Measurements from ENCODE around the gene TM4SF20. TPM values are rescaled to one million over a fixed set of nuclear protein-coding genes. Genes with fewer than 3 reads are reported as not detected.

TM4SF20 gene, protein sequence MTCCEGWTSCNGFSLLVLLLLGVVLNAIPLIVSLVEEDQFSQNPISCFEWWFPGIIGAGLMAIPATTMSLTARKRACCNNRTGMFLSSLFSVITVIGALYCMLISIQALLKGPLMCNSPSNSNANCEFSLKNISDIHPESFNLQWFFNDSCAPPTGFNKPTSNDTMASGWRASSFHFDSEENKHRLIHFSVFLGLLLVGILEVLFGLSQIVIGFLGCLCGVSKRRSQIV
- total RNA-seq: not detected in 2 replicates

DNA sequence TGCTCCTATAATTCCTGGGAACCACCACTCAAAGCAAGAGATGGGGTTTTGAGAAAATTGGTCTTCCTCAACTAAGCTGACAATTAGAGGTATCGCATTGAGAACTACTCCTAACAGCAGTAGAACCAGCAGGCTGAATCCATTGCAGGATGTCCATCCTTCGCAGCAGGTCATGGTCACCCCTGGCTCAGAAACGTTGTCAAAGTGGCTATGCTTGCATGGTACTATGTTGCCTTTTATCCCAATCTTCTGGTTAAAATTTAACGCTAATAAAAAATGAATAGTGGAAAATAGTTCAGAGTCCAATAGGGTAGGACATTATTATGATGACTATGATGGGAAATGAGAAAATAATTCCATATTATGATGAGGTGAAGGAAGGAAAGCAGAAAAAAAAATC is at the start of gene TM4SF20:
TSS of gene TM4SF20 (minus strand) at position 212 of the 400 bp plus-strand sequence. CDS start at position 174, 38 bp downstream.
- no peak for DNase-seq (ENCODE audit: extremely low read depth, low read depth, low spot score)

DNA sequence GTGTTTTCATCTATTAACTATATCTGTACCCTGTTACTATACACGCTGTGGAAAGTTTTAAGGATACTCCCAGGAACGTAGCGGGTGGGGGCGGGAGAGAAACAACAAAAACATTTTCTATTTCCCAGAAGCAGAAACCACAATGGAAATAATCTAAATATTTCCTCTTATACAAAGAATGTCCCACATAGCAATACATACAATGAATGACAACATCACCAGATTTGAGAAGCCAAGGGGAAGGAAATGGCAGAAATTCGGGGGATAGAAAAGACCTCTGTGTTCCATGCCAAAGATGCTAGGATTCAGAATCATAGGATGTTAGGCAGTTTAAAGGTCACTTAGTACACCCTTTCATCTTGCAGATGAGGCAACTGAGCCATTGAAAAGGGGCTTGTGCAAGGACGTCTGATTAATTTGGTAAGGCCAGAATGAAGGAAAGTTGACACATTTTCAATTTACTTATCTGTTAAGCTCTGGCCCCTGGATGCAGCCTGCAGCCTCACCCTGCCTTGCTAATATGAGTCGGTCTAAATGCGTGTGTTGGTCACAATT is 49.7 kb upstream of the TM4SF20 start:
- DNase-seq (ENCODE audit: extremely low read depth, low read depth, low spot score): no peak

DNA sequence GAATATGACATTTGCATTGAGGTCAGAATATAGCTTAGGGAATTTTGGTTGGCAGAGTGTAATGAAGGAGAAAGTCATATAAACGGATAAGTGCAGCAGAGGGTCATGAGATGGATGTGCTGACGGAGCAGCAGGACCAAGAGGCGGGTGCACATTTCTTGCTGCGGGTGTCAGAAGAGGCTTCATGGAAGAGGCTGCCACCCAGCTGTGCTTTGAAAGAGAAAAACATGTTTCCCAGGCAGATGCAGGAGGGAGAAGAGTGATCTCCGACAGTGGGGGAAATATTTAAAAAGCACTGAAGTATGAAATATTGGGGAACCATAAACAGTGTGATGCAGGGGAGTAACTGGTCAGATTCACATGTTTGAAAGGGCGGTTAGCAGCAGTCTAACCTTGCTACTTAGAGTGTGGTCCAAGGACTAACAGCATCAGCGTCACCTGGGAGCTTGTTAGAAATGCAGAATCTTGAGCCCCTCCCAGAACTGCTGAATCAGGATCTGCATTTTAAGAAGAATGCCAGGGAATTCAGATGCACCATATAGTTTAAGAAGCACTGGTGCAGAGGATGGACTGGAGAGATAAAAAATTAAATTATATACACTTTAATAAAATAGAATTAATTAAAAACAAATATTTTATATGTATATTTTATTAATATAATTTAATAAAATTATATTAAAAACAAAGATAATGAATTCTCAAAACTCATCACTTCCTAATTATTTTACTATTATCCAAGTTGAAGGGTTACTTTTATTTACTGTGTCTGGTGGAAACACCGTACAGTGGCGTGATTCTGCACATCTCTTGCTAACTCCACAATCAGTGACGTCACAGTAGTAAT is 44.8 kb upstream of the TM4SF20 start:
- no peak for DNase-seq (ENCODE audit: extremely low read depth, low read depth, low spot score)

DNA sequence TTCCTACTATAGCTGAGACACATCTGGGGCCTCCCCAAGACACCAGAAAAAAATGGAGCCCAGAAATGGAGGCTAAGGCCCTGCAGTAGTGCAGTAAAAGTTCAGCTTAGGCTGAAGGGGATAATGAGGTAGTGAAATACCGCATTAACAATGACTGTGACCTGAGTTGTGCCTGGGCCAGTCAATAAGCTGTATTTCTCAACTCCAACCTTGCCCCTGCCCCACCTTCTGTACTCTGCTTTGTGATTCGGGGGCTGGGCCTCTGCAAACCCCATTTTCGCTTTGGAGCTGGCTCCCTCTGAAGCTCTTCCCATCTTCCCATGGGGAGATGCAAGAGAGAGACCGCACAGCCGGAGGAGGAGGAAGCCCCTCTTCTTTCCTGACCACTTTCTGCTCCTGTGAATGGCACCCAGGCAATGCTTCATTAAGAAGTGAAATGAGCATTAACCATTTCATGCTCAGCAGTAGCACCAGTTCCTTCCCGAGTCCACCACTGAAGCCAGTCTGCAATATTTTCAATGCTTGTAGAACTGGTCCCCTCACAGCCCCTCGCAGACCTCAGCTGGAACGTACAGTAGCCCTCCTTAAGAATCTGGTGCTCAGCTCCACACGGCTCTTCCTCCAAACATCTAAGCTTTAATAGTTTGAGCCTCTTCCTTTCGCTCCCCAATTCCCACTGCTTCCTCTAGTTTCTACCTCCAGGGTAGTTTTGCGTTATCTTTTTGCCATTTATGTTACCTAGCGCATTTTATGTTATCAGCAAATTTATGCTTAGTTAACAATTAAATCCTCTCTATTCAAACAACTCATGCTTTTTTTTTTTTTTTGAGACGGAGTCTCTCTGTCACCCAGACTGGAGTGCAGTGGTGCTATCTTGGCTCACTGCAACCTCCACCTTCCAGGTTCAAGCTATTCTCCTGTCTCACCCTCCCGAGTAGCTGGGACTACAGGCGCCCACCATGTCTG is 41.3 kb upstream of the TM4SF20 start:
- DNase-seq (ENCODE audit: extremely low read depth, low read depth, low spot score): no peak

DNA sequence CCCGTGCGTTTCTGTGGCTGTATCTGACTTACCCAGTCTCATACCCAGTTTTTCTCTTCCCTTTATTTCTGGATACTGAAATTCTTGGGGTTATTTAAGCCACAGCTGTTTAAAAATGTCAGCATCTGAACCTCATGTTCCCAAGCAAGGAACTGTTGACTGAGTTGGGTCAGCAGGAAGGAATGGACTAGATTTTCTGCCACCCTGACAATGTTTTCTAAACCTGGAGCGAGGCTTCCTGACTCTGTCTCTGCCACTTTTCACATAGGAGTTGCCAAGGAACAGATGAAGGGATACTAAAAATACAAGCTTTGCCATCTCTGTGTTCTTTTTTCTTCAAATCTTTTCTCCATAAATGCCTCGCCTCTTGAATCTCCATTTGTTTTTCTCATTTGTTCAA is 37.6 kb upstream of the TM4SF20 start:
- DNase-seq (ENCODE audit: extremely low read depth, low read depth, low spot score): no peak

DNA sequence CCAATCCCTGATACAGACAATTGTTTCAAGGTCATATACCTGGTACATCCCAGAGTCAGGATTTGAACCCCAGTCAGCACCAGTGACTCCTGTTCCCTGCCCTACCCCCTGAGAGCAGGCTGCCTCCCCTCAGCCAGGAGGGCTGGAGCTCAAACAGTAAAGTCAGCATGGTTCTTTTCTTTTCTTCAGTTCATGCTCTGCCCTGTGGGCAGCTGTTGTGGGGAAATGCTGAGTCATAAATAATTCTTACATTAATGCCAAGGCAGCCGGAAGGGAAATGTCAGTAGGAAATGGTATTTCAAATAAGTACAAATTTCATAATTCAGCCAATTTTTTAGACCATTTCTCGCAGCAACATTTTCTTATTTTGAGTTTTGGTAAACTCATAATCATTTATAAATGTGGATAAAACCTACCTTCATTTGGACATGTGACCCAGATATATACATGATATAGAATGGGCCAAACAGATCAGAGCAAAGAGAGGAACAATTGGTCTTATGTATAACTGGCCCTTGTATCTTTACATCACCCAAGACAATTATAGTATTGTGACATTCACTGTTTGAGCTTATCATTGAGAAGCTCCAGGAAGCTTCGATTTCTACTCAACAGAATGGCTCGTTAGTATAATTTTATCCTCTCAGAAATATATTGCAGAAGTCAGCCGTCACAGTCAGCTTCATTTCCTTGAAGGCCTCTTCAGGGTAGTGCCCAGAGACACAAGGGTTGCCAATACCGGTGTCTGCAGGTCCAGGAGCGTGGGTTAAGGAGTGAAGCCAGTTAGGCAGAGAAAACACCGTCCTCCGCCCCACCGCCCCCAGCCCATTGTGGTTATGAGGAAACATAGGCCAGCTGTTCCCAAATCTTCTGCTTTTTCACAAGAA is 36.7 kb upstream of the TM4SF20 start:
- DNase-seq (ENCODE audit: extremely low read depth, low read depth, low spot score): peak; percentile 60

DNA sequence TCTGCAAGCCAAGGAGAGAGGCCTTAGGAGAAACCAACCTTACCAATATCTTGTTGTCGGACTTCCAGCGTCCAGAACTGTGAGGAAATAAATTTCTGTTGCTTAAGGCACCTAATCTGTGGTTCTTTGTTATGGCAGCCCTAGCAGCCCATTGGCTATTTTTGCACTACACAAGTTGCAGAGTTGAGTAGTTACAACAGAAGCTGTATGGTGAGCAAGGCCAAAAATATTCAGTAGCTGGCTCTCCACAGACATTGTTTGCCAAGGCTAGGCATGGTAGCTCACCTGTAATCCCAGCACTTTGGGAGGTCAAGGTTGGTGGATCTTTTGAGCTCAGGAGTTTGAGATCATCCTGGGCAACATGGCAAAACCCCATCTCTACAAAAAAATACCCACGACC is 35.7 kb upstream of the TM4SF20 start:
- DNase-seq (ENCODE audit: extremely low read depth, low read depth, low spot score): no peak

DNA sequence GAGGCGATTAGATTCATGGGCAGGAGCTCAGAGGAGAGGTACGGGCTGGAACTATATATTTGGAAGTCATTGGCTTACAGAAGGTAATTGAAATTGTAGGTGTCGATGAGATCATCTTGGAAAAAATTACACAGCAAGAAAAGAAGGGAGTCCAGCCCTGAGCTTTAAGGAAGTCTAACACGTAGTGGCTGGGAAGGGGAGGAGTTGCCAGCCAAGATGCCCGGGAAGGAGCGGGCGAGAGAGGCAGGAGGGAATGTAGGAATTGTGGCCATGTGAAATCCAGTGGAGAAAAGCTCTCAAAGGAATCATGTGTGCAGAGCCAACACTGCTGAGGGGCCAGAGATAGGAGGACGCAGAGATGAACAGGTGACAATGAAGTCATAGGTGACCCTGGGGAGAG is 34.3 kb upstream of the TM4SF20 start:
- DNase-seq (ENCODE audit: extremely low read depth, low read depth, low spot score): no peak

DNA sequence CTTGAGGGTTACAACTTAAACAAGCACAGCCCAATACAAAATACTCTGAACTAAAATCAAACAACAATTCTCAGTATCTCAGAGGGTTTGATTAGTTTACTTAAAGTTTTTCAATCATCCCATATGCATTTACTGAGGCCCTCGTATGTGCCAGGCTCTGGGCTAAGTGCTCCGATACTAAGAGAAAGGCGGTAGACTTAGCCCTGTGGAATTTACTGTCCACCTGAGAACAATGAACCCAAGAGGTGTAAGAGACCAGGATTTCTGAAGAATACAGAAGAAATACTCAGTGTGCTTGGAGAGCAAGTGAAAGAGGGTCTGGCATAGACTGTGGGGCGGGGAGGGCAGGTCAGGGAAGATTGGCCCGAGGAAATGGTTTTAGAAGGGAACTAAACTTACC is 33.8 kb upstream of the TM4SF20 start:
- DNase-seq (ENCODE audit: extremely low read depth, low read depth, low spot score): no peak

DNA sequence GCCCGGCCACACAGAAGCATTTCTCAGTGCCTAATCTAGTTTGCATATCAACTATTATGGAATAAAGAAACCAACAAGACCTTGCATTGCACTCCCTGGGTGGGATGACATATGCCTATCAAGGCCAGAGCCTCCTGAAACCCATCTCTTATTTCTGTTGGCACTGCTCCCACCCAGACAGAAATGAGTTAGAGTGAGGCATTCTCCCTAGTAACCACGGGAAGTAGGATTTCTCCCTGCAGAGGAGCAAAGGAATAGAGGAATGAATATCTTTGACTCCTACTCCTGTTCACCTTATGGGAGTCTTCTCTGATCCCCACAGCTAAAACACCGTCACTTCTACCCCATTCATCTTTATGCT is 32.9 kb upstream of the TM4SF20 start:
- no peak for DNase-seq (ENCODE audit: extremely low read depth, low read depth, low spot score)

DNA sequence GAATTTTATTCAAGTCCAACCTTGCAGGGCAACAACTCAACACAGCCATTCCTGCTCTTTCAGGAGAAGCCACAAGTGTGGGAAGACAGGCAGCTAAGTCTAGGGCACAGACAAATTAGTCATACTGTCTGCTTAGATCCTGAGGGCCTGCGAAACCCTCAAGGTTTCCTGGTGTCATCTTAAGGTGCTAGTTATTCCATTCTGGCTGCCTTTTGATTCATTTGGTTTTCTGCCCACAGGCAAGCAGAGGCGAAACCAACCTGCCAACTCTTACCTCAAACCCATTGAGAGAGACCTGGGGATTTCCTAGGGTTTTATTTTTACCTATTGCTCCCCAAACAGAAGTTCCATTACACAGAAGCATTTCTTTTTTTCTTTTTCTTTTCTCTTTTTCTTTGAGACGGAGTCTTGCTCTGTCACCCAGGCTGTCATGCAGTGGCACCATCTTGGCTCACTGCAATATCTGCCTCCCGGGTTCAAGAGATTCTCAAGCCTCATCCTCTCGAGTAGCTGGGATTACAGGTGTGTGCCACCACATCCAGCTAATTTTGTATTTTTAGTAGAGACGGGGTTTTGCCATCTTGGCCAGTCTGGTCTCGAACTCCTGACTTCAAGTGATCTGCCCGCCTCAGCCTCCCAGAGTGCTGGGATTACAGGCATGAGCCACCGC is 32.3 kb upstream of the TM4SF20 start:
- no peak for DNase-seq (ENCODE audit: extremely low read depth, low read depth, low spot score)

DNA sequence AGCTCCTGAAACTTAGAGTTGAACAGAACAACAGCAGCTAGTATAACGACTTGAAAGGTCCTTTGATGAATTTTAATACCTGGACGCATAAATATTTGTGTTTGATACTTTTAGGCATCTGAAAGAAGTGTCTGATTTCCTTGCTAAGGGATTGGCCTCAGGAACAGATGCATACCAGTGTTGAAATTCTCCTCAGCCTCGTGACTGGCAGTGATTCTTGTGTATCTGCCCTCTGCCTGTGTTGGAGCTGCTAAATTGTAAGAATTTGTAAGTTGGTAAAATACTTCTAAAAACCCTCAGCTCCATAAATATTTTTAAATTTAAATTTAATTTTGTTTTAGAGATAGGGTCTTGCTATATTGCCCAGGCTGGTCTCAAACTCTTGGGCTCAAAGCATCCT is 31.1 kb upstream of the TM4SF20 start:
- DNase-seq (ENCODE audit: extremely low read depth, low read depth, low spot score): no peak

DNA sequence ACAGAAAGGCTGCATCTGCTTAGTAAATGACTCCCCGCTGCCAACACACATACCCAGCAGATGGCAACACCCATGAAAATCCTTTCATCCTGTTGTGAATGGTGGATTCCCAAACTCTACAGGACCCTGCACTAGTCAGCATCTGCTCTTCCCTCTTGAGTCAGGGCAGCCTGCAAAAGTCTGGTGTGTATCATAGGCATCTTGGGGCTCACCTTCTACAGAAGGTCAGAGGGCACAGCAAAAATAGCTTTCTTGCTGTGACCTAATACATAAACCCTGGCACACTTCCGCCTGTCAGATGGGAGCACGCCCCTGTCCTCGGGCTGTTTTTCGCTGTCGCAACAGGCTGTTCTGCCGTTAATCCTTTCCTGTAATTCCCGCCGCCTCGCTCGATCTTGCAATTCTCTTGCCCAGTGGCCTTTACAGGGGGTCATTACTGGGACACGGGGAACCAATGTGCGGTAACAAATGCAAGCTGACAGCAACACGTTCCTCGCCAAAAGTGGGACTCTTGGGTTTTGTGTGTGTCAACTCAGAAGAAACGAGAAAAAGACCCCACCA is 28.6 kb upstream of the TM4SF20 start:
- DNase-seq (ENCODE audit: extremely low read depth, low read depth, low spot score): no peak

DNA sequence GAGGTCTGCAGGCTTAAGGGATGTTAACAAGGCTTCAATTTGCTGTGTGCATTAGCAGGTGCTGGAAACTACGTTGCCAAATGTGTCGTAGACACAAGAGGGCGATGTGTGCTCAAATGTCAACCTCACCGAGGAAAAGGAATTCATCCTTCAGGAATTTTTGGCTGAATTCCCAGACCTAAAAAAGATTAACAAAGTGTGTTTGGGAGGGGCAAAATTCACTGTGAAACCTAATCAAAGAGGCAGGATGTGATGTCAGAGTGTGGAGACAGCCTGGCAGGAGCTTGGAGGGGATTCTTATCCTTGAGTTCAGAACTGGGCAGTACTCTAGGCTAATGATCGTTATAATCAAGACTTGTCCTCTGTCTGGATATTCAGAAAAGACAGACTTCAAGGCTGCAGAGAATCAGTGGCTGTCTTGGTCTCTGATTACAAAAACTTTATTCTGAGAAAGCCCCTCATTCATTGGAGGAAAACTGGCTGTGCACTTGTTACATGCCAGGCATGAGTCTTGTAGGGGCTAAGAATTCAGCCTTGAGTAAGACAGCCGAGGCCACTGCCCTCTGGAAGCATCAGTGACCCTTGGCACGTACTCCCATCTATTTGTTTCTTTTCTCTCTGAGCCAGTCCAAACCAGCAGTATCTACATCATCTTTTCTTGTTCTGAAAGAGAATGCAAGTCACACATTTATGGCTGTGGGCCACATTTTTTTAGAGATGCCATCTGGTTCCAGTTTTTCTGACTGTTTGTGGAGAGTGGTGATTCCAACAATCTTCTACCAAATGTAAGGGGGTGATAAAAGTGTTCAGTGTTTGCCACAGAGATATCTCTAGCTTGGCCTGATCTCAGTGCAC is 27.3 kb upstream of the TM4SF20 start:
- DNase-seq (ENCODE audit: extremely low read depth, low read depth, low spot score): peak; percentile 99

DNA sequence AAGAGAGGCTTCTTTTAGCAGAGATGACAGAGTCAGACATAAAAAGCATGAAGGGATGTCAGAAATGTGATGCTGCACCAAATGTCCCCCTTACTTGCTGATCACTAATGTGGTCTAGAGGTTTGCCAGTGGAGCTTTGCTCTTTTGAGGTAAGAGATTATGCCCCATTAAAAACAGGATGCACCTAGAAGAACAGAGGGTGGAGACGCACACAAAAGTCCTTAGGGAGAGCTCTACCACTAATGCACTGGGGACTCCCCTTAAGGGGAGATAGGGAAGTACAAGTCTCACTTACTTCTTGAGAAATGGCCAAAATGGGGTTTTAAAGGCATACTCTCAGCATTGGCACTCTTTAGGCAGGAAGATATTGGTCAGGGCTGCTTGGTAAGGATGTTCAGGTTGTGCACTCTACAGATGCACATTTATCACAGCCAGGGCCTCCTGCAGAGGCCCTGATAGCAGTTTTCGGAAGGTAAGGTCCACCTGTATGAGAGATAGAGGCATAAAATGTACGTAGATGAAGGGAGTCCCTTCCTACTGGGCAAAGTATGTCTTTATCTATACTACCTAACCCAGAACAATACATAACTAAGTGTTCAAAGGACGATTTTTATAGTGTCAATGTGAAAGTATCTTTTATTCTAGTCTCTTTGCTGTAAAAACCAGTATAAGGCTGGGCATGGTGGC is 25.6 kb upstream of the TM4SF20 start:
- DNase-seq (ENCODE audit: extremely low read depth, low read depth, low spot score): no peak

DNA sequence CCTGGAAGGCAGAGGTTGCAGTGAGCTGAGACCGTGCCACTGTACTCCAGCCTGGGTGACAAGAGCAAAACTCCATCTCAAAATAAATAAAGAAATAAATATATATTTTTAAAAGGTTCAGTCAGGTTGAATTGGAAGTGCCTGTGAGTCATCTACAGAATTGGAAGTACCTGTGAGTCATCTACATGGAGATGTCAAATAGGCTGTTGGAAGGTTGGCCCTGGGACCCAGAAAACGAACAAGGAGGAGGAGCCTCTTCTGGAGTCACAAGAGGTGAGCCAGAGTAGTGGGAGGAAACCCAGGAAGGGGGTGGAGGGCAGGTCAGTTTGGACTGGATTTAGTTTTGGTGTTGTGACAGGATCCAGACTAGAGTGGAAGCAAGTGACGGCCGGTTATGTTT is 23.9 kb upstream of the TM4SF20 start:
- DNase-seq (ENCODE audit: extremely low read depth, low read depth, low spot score): no peak

DNA sequence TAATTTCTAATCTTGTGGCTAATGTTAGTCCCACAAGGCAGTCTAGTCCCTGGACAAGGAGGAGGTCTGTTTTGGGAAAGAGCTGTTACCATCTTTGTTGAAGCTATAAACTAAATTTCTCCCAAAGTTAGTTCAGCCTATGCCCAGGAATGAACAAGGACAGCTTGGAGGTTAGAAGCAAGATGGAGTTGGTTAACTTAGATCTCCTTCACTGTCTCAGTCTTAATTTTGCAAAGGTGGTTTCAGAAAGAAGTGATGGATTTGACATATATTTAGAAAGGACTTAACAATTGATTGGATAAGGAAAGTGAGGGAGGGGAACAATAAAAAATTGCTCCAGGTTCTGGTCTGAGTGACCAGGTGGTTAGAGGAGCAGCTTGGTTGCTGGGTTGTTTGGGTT is 23.2 kb upstream of the TM4SF20 start:
- no peak for DNase-seq (ENCODE audit: extremely low read depth, low read depth, low spot score)

DNA sequence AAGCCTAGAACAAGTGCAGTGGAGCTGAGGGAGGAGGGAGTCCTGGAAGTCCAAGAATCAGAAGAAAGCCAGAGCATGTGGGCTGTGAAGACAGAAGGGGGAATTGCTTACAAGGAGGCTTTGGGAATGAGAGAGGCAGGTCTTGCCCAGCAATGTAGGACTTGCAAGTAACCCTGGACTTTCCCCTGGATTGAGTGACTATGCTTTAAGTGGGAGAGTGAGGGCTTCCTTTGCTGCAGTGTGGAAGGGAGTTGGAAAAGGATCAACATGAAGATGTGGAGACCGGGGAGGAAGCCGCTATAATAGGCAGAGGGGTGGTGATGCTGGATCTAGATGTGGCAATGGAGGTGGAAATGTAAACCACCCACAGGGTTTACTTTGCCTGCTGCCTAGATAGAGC is 22.4 kb upstream of the TM4SF20 start:
- DNase-seq (ENCODE audit: extremely low read depth, low read depth, low spot score): no peak
